Heart right ventricle (tissue), 16 donors: ENCODE data around the gene SMIM31. TPM values are rescaled to one million over a fixed set of nuclear protein-coding genes. Genes with fewer than 3 reads are reported as not detected.

ENCODE experiments used
- ATAC-seq, 8 donors: fragments of 200-7000 bp; cut with Tn5 transposase; one replicate each; pipeline ENCODE4 v1.9.1; 2020; ENCODE audit warnings: mild to moderate bottlenecking in 8 of 8, moderate library complexity in 8 of 8, moderate number of reproducible peaks in 1 of 8
- DNase-seq, 2 donors: peaks; one replicate each; pipeline ENCODE4 v3.0.0-alpha.2; 2020
- H3K27ac ChIP-seq, 10 donors: fragments of 200-600 bp; sonication (generic) in 2 of 10; one replicate each; pipeline versions ENCODE4 v1.5.0 to v1.8.0; 2020 to 2022; ENCODE audit warnings: mild to moderate bottlenecking in 3 of 10
- H3K27me3 ChIP-seq, 7 donors: fragments of 200-600 bp; one replicate each; pipeline ENCODE4 v1.8.0; 2021 to 2022; ENCODE audit warnings: mild to moderate bottlenecking in 2 of 7
- H3K36me3 ChIP-seq, 9 donors: fragments of 200-600 bp; sonication (generic) in 1 of 9; one replicate each; pipeline versions ENCODE4 v1.5.0 to v1.8.0; 2020 to 2022; ENCODE audit warnings: mild to moderate bottlenecking in 2 of 9
- H3K4me1 ChIP-seq, 9 donors: fragments of 200-600 bp; sonication (generic) in 1 of 9; one replicate each; pipeline versions ENCODE4 v1.5.0 to v1.8.0; 2020 to 2022; ENCODE audit warnings: mild to moderate bottlenecking in 4 of 9
- H3K4me3 ChIP-seq, 10 donors: fragments of 200-600 bp; sonication (generic) in 2 of 10; one replicate each; pipeline versions ENCODE4 v1.5.0 to v1.8.0; 2020 to 2022; ENCODE audit warnings: mild to moderate bottlenecking in 7 of 10, moderate library complexity in 2 of 10
- H3K9me3 ChIP-seq, 11 donors: fragments of 200-600 bp in 10 of 11; sonication (generic) in 2 of 11; one replicate each; pipeline versions ENCODE4 v1.5.0 to v1.8.0; 2013 to 2022; ENCODE audit warnings: mild to moderate bottlenecking in 2 of 11, control low read depth in 1 of 11, moderate library complexity in 1 of 11
- CTCF ChIP-seq, 9 donors: fragments of 200-600 bp; sonication (generic) in 2 of 9; IDR thresholded peaks; one replicate each; pipeline versions ENCODE4 v1.5.0 to v1.8.0; 2021 to 2022; ENCODE audit warnings: antibody characterized with exemption in 9 of 9, mild to moderate bottlenecking in 5 of 9, moderate library complexity in 1 of 9
- WGBS, 2 donors: extraction: QIAGEN DNeasy Blood & Tissue Kit; methylation state at CpG; one replicate each; pipeline ENCODE4 v1.1.7; 2013; ENCODE audit warnings: inconsistent platforms in 1 of 2; 5-methylcytosine and 5-hydroxymethylcytosine counted together
- intact Hi-C, 10 donors: fragments of 100-400 bp; cut with DNase I; formaldehyde crosslinking; loops; one replicate each; pipeline versions ENCODE4 v1.11.1 to v1.14.2; 2022
- polyA plus RNA-seq, 2 donors: library from polyadenylated mRNA; stranded (reverse); fragments of 200-250 nt; gene quantifications; one replicate each; pipeline ENCODE4 v1.2.3, GENCODE V29; 2013
- total RNA-seq, 10 donors: library from RNA; stranded (reverse); fragmentation: NEBNext Ultra II Directional in 3 of 10; extraction: Animal tissue kit (Norgen Biotek cat#: 25700) in 3 of 10; gene quantifications; one replicate each; pipeline versions ENCODE4 v1.2.1 to v1.2.4, GENCODE V29; 2021 to 2023
- donor health status: Arrhythmogenic right ventricular cardiomyopathy.
- donor health status: ischemic (EF 13 %, LVEDD 7.1; RV severe dilation, severe dysfunction).
- donor health status: healthy with polysubstance abuse.
- donor health status: DM: no; HTN: yes; CAD: no.
- donor health status: DM: no; HTN: no; CAD: no.
- donor health status: ischemic (EF 25% LVEDD 6.9; RV normal size, moderate dysfunction).
- donor health status: ischemic (EF 25% LVEDD 5.7; RV mildly dilated, moderate dysfunction).
- donor health status: healthy.
- donor health status: DM: yes; HTN: yes; CAD: no.
- donor health status: Ischemic cardiomyopathy.
- donor health status: ischemic (EF 35%, LVEDD 5.7; RV mildly dilated, moderate dysfunction).
- donor health status: nonischemic (EF 11% LVEDD 7.7; RV severe dilation, severe dysfunction).
- donor health status: DM: yes; HTN: yes; CAD: no.
- donor health status: PGD.
- donor health status: ischemic (EF 29% LVEDD 5.4; RV normal size, mild dysfunction).
- donor health status: nonischemic (EF 23%, LVEDD 6.1; RV moderate dilation, normal function).

Gene SMIM31
- total and polyA plus RNA-seq, 12 donors = not detected

- Histone ChIP-seq H3K9me3 (no peaks in the 10 kb centered on the region), H3K36me3 (no peaks in the 10 kb centered on the region), H3K27me3 (peaks cover 0 to 3% (median 0%) of the 10 kb centered on the region in 7 donors), H3K4me1 (no peaks in the 10 kb centered on the region), H3K27ac (no peak overlapping the region), H3K4me3 (no peak overlapping the region)
- intact Hi-C loops = no loop called here
- ATAC-seq (no peak), DNase-seq (no peak)
- TF ChIP-seq CTCF (IDR thresholded peaks at IDR 0.05) = no peak
- WGBS, 2 donors = 90 to 95% methylated on average over 8 of the region's 8 CpGs
Observed at GRCh38 chr4:164803702-164804101, 49.8 kb downstream of the SMIM31 start.

GRCh38 chr4:164807611-164808010 lies 53.7 kb downstream of the SMIM31 start:
- no peaks in the 10 kb centered on the region for H3K36me3 ChIP-seq
- H3K27me3 ChIP-seq = peaks cover 0 to 3% (median 0%) of the 10 kb centered on the region in 7 donors
- no peak overlapping the region for H3K27ac ChIP-seq
- ATAC-seq = no peak
- DNase-seq = no peak
- no peaks in the 10 kb centered on the region for H3K4me1 ChIP-seq
- H3K4me3 ChIP-seq = no peak overlapping the region
- TF ChIP-seq CTCF (IDR thresholded peaks at IDR 0.05) = no peak
- intact Hi-C loops = no loop called here
- WGBS, 2 donors = 41 to 47% methylated on average over 12 of the region's 12 CpGs
- H3K9me3 ChIP-seq = no peaks in the 10 kb centered on the region

- ATAC-seq (no peak), DNase-seq (no peak)
- Histone ChIP-seq H3K36me3 (no peaks in the 10 kb centered on the region), H3K4me3 (no peak overlapping the region), H3K4me1 (no peaks in the 10 kb centered on the region), H3K27ac (no peak overlapping the region), H3K9me3 (no peaks in the 10 kb centered on the region), H3K27me3 (no peaks in the 10 kb centered on the region)
- intact Hi-C loops = no loop called here
- WGBS, 2 donors = 65% methylated on average over 2 of the region's 2 CpGs
- TF ChIP-seq CTCF (IDR thresholded peaks at IDR 0.05) = no peak
Observed at GRCh38 chr4:164813554-164813953, 59.6 kb downstream of the SMIM31 start.

GRCh38 chr4:164815711-164816110 lies 61.8 kb downstream of the SMIM31 start:
- H3K27ac ChIP-seq = no peak overlapping the region
- no peak overlapping the region for H3K4me3 ChIP-seq
- intact Hi-C loops = loop anchor here in 1 of 10 donors (5.0 kb wide), 1 partner anchor 1737 kb away; no protein-coding TSS in a partner anchor
- H3K36me3 ChIP-seq = no peaks in the 10 kb centered on the region
- ATAC-seq = no peak
- TF ChIP-seq CTCF (IDR thresholded peaks at IDR 0.05) = no peak
- no peaks in the 10 kb centered on the region for H3K4me1 ChIP-seq
- DNase-seq = no peak
- H3K9me3 ChIP-seq = no peaks in the 10 kb centered on the region
- WGBS, 2 donors = 11 to 20% methylated on average over 1 of the region's 1 CpG
- no peaks in the 10 kb centered on the region for H3K27me3 ChIP-seq
